ENCODE data around the gene PHF21A.

DNA sequence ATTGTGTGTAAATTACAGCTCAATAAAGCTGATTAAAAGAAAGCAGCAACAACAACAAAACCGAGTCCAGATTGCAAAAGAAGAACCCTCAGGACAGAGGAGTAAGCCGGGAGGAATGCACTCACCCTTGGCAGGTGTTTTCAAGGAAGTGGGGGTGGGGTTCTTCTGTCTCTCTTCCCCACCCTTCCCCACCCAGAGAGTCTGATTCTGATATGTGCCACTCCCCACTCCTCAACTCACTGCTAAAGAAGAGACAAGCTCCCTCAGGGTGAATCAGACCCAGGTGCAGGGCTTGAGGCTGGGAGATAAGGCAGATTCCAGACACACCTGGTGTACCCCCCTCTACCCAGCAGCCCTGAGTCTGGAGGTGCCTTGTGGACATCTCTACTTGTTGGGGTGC, 38.4 kb upstream of the PHF21A start:
- TF ChIP-seq, protein P1, sequence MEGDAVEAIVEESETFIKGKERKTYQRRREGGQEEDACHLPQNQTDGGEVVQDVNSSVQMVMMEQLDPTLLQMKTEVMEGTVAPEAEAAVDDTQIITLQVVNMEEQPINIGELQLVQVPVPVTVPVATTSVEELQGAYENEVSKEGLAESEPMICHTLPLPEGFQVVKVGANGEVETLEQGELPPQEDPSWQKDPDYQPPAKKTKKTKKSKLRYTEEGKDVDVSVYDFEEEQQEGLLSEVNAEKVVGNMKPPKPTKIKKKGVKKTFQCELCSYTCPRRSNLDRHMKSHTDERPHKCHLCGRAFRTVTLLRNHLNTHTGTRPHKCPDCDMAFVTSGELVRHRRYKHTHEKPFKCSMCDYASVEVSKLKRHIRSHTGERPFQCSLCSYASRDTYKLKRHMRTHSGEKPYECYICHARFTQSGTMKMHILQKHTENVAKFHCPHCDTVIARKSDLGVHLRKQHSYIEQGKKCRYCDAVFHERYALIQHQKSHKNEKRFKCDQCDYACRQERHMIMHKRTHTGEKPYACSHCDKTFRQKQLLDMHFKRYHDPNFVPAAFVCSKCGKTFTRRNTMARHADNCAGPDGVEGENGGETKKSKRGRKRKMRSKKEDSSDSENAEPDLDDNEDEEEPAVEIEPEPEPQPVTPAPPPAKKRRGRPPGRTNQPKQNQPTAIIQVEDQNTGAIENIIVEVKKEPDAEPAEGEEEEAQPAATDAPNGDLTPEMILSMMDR (IDR thresholded peaks at IDR 0.05; ENCODE audit: low read depth, low read length, missing input control): no peak
- TF ChIP-seq, protein P2, sequence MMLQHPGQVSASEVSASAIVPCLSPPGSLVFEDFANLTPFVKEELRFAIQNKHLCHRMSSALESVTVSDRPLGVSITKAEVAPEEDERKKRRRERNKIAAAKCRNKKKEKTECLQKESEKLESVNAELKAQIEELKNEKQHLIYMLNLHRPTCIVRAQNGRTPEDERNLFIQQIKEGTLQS (IDR thresholded peaks at IDR 0.05): no peak
- TF ChIP-seq JUND (IDR thresholded peaks at IDR 0.05): no peak
- TF ChIP-seq HNF4A (conservative IDR thresholded peaks at IDR 0.05): no peak
- TF ChIP-seq, protein P3, sequence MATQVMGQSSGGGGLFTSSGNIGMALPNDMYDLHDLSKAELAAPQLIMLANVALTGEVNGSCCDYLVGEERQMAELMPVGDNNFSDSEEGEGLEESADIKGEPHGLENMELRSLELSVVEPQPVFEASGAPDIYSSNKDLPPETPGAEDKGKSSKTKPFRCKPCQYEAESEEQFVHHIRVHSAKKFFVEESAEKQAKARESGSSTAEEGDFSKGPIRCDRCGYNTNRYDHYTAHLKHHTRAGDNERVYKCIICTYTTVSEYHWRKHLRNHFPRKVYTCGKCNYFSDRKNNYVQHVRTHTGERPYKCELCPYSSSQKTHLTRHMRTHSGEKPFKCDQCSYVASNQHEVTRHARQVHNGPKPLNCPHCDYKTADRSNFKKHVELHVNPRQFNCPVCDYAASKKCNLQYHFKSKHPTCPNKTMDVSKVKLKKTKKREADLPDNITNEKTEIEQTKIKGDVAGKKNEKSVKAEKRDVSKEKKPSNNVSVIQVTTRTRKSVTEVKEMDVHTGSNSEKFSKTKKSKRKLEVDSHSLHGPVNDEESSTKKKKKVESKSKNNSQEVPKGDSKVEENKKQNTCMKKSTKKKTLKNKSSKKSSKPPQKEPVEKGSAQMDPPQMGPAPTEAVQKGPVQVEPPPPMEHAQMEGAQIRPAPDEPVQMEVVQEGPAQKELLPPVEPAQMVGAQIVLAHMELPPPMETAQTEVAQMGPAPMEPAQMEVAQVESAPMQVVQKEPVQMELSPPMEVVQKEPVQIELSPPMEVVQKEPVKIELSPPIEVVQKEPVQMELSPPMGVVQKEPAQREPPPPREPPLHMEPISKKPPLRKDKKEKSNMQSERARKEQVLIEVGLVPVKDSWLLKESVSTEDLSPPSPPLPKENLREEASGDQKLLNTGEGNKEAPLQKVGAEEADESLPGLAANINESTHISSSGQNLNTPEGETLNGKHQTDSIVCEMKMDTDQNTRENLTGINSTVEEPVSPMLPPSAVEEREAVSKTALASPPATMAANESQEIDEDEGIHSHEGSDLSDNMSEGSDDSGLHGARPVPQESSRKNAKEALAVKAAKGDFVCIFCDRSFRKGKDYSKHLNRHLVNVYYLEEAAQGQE (IDR thresholded peaks at IDR 0.05): no peak
- TF ChIP-seq GABPA (IDR thresholded peaks at IDR 0.05 in 1 of 2, conservative IDR thresholded peaks at IDR 0.05 in 1 of 2): no peak
- TF ChIP-seq RXRA (IDR thresholded peaks at IDR 0.05): no peak
- no peak for TF ChIP-seq YY1 (IDR thresholded peaks at IDR 0.05)
- TF ChIP-seq RAD21 (IDR thresholded peaks at IDR 0.05): no peak
- TF ChIP-seq, protein P4, sequence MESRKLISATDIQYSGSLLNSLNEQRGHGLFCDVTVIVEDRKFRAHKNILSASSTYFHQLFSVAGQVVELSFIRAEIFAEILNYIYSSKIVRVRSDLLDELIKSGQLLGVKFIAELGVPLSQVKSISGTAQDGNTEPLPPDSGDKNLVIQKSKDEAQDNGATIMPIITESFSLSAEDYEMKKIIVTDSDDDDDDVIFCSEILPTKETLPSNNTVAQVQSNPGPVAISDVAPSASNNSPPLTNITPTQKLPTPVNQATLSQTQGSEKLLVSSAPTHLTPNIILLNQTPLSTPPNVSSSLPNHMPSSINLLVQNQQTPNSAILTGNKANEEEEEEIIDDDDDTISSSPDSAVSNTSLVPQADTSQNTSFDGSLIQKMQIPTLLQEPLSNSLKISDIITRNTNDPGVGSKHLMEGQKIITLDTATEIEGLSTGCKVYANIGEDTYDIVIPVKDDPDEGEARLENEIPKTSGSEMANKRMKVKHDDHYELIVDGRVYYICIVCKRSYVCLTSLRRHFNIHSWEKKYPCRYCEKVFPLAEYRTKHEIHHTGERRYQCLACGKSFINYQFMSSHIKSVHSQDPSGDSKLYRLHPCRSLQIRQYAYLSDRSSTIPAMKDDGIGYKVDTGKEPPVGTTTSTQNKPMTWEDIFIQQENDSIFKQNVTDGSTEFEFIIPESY (IDR thresholded peaks at IDR 0.05): no peak
- TF ChIP-seq TAF1 (conservative IDR thresholded peaks at IDR 0.05): no peak
- TF ChIP-seq EGR1 (IDR thresholded peaks at IDR 0.05; ENCODE audit: low read depth in 2 of 2): no peak
- no peak for TF ChIP-seq NR2F2 (IDR thresholded peaks at IDR 0.05)
